ENCODE data around the gene KLHL2.

The KLHL2 gene

DNA sequence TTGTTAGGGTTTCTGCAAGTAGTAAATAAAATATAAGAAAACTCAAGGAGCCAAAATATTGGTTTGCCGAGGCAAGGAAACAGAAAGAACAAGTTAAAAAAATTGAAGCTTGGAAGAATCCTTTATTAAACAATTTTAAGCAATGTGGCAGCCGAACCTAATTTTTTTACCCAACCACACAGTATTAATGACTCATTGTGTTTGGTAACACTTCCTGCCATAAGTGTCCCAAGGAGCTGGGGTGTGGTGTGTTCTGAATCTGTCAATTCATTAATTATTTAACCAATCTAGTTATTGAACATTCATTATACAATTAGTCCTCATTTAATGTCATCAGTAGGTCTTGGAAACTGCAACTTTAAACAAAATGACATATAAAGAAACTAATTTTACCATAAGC lies 152.1 kb downstream of the KLHL2 start:
- peaks cover 1% of the 10 kb centered on the region; the same call in 1 of the 2 replicates for H3K4me1 ChIP-seq (ENCODE audit: insufficient read depth, low read length)
- H3K9me3 ChIP-seq (ENCODE audit: control insufficient read depth, insufficient read depth, low read length), result no peaks in the 10 kb centered on the region
- H3K36me3 ChIP-seq (ENCODE audit: insufficient read depth, low read length), result no peaks in the 10 kb centered on the region
- no peak overlapping the region for H3K9ac ChIP-seq (ENCODE audit: low read depth, low read length)

DNA sequence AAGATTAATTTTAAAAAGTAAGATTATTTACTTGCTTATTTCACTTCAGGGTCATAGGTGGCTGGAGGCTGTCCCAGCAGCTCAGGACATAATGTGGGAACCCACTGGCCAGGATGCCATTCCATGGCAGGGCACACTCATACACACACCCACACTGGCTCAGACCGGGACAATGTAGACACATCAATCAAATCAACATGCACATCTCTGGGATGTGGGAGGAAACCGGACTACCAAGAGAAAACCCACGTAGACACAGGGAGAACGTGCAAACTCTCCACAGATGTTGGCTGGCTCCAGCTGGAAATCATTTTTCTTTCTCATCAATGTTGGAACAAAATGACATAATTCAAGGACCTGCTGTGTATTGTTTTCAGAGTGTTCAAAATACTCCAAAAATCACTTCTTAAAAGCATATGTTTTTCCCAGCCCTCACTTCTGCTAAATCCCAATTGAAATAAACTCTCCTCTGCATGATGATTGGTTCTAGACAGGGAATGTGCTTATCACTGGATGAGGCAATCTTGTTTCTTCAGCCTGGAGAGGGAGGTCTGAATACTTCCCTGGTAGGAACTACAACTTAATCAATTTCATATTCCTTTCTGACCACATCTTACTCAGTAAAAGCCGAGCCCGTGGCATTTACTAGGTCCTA lies 152.8 kb downstream of the KLHL2 start:
- peaks cover 8% of the 10 kb centered on the region for H3K4me1 ChIP-seq (ENCODE audit: insufficient read depth, low read length)
- no peaks in the 10 kb centered on the region for H3K9me3 ChIP-seq (ENCODE audit: control insufficient read depth, insufficient read depth, low read length)
- no peaks in the 10 kb centered on the region for H3K36me3 ChIP-seq (ENCODE audit: insufficient read depth, low read length)
- no peak overlapping the region for H3K9ac ChIP-seq (ENCODE audit: low read depth, low read length)

DNA sequence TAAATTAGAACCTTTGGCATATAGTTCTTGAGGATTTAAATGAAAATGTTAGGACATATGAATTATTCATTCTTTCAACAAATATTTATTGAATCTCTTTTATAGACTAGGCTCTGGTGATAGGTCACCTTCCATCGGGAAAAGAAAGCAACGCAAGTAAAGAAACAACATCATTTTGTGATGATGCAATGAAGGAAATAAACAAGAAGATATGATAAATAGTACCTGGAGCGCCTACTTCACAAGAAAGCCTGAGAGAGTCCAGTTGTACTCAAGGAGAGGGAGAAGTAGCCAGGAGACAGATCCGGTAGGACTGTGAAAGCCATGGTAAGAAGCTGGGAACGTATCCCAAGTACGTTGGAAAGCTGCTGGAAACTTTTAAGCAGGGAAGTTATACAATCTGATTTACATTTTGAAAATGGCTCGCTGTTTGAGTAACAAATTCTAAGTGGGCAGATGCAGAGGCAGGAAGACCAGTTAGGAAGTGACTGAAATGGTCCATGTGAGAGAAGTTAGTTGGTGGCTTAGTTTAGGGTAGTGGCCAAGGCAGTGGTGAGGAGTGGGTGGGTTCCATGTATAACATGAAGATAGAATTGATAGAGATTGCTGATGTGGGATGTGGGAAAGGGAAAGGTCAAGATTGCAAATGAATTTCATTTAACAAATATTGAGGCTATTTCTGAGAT lies 153.8 kb downstream of the KLHL2 start:
- Histone ChIP-seq H3K4me1 (ENCODE audit: insufficient read depth, low read length) (peaks cover 9% of the 10 kb centered on the region), H3K9ac (ENCODE audit: low read depth, low read length) (no peak overlapping the region), H3K9me3 (ENCODE audit: control insufficient read depth, insufficient read depth, low read length) (no peaks in the 10 kb centered on the region), H3K36me3 (ENCODE audit: insufficient read depth, low read length) (no peaks in the 10 kb centered on the region)

DNA sequence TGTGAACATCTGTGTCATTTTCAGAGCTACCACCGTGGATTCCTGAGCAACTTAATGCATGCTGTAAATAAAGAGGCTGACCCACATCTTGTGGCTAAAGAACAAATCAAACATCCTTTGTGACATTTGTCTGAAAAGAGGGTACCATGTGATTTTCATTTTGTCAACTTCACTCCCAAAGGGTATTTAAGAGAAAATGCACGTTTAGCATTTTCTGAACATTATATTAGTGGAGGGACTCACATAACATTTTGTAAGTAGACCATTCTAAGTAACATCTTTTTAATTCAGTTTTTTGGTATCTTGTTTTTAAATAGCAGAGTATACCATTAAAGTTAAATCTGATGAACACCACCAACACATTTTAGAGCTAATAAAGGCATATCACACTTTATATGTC lies 154.4 kb downstream of the KLHL2 start:
- Histone ChIP-seq H3K4me1 (ENCODE audit: insufficient read depth, low read length) (peaks cover 9% of the 10 kb centered on the region), H3K36me3 (ENCODE audit: insufficient read depth, low read length) (no peaks in the 10 kb centered on the region), H3K9ac (ENCODE audit: low read depth, low read length) (no peak overlapping the region)

DNA sequence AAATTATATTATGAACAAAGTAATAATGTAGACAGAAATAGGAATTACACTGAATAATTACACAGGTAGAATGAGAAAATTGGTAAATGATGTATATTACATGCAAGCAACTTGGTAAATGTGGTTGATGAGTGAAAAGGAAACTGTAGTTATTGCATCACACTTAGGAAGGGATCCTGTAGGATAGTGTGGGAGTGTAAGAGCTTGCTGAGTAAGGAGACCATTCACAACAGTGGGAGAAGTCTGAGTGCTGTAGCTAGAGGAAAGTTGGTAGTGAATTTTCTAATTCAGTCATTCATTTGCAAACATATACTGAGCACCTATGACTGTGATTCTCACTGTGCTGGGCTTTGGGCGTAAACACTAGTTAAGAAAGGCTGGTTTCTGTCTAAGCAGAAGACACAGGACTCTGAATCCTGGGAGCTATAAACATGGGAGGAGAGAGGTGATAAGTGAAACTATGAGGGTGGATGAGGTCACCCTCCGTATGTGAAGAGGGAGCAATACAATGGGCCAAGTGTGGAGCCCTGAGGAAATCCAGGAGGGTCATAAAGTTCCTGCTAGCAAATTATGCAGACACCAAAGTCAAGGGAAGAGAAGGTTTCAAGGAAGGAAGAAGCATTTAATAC lies 157.2 kb downstream of the KLHL2 start:
- Histone ChIP-seq H3K4me1 (ENCODE audit: insufficient read depth, low read length) (peaks cover 9% of the 10 kb centered on the region), H3K36me3 (ENCODE audit: insufficient read depth, low read length) (no peaks in the 10 kb centered on the region), H3K9me3 (ENCODE audit: control insufficient read depth, insufficient read depth, low read length) (no peaks in the 10 kb centered on the region), H3K9ac (ENCODE audit: low read depth, low read length) (no peak overlapping the region)

More for the DNA sequence above, 154.4 kb downstream of the KLHL2 start:
- H3K9me3 ChIP-seq (ENCODE audit: control insufficient read depth, insufficient read depth, low read length), result no peaks in the 10 kb centered on the region

DNA sequence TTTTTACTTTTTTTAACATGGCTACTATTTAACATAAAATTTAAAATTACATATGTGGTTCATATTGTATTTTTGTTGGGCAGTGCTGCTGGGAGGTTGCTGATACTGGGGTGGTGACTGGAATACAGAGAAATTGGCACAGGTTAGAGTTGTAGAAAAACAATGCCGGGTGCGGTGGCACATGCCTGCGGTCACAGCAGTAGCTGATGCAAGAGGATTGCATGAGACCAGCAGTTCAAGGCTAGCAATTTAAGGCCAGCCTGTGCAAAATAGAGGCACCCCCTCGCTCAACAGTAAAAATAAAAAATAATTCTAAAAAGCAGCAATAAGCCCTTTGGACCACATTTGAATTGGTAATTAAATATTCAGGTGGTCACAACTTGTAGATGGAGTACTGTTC lies 159.7 kb downstream of the KLHL2 start:
- no peak overlapping the region for H3K9ac ChIP-seq (ENCODE audit: low read depth, low read length)
- no peaks in the 10 kb centered on the region for H3K9me3 ChIP-seq (ENCODE audit: control insufficient read depth, insufficient read depth, low read length)
- H3K36me3 ChIP-seq (ENCODE audit: insufficient read depth, low read length), result no peaks in the 10 kb centered on the region
- peaks cover 9% of the 10 kb centered on the region for H3K4me1 ChIP-seq (ENCODE audit: insufficient read depth, low read length)

DNA sequence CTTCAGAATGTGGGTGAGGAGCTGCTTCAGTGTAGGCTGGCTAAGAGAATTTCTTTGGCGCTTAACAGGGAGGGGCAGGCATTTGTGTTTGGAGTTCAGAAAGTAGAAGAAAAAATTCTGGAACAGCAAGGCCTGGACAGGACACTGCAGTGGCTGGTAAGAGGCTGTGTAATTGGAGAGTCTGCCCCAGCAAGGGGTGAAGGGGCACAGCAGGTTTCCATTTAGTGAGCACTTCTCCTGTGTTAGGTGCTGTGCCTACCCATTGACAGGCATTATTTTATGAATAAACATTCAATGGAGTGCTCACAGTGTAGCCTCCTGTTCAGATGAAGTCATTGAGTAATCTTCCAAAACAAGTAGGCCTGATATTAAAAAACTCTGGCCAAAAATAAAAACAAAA lies 160.8 kb downstream of the KLHL2 start:
- Histone ChIP-seq H3K9me3 (ENCODE audit: control insufficient read depth, insufficient read depth, low read length) (no peaks in the 10 kb centered on the region), H3K36me3 (ENCODE audit: insufficient read depth, low read length) (no peaks in the 10 kb centered on the region), H3K9ac (ENCODE audit: low read depth, low read length) (no peak overlapping the region), H3K4me1 (ENCODE audit: insufficient read depth, low read length) (peaks cover 9% of the 10 kb centered on the region)

DNA sequence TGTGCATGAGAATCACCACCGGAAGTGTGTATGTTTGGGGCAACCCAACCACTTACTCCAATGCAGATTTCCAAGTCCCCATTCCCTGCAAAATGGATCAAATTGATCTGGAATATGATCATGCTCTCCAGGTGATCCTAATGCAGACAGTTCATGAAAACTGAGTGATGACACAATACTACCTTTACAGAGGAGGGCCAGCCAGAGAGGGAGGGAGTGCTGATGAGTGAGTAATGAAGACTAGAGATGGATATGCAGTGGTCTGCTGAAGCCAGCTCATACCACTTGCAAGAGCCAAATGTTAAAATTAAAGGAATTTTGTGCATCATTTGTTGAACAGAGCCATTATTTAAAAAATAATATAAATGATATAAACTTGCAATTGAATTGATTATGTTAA lies 161.2 kb downstream of the KLHL2 start:
- Histone ChIP-seq H3K36me3 (ENCODE audit: insufficient read depth, low read length) (no peaks in the 10 kb centered on the region), H3K9me3 (ENCODE audit: control insufficient read depth, insufficient read depth, low read length) (no peaks in the 10 kb centered on the region), H3K9ac (ENCODE audit: low read depth, low read length) (no peak overlapping the region), H3K4me1 (ENCODE audit: insufficient read depth, low read length) (peaks cover 9% of the 10 kb centered on the region)

DNA sequence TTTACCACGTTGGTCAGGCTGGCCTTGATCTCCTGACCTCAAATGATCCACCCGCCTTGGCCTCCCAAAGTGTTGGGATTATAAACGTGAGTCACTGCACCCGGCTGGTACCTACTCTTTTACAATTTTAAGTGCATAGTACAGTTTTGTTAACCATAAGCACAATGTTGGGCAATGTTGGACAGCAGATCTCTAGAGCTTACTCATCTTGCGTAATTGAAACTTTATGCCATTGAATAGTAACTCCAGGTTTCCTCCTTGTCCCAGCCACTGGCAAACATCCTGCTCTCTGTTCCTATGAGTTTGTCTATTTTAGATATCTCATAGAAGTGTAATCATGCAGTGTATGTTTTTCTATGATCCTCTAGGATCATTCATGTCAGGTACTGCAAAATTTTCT lies 162.2 kb downstream of the KLHL2 start:
- Histone ChIP-seq H3K9me3 (ENCODE audit: control insufficient read depth, insufficient read depth, low read length) (no peaks in the 10 kb centered on the region), H3K9ac (ENCODE audit: low read depth, low read length) (no peak overlapping the region), H3K4me1 (ENCODE audit: insufficient read depth, low read length) (peaks cover 7% of the 10 kb centered on the region), H3K36me3 (ENCODE audit: insufficient read depth, low read length) (no peaks in the 10 kb centered on the region)

DNA sequence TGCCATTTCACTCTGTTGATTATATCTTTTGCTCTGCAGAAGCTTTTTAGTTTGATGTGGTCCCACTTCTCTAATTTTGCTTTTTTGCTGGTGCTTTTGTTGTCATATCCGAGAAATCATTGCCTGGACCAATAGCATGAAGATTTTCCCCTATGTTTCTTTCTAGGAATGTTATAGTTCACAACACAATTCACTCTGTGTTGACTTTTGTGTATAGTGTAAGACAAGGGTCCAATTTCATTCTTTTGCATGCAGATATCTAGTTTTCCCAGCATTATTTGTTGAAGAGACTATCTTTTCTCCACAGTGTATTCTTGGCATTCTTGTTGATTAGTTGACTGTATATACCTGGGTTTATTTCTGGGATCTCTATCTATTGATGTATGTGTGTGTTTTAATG lies 163.2 kb downstream of the KLHL2 start:
- H3K36me3 ChIP-seq (ENCODE audit: insufficient read depth, low read length), result no peaks in the 10 kb centered on the region
- H3K9ac ChIP-seq (ENCODE audit: low read depth, low read length), result no peak overlapping the region
- H3K9me3 ChIP-seq (ENCODE audit: control insufficient read depth, insufficient read depth, low read length), result no peaks in the 10 kb centered on the region
- no peaks in the 10 kb centered on the region; the same call in 1 of the 2 replicates for H3K4me1 ChIP-seq (ENCODE audit: insufficient read depth, low read length)
